Liver (tissue), 3 donors: ENCODE measurements around the gene SH3D21.

ENCODE experiments used
- TF ChIP-seq, protein P1 (sequence below): IDR thresholded peaks from 2 replicates; pipeline ENCODE4 v1.6.1; 2016; ENCODE audit warnings: antibody characterized with exemption
- TF ChIP-seq, protein P2 (sequence below): fragments of 150-350 bp; IDR thresholded peaks from 2 replicates; pipeline ENCODE4 v1.5.1; 2017; ENCODE audit warnings: improper control_type of control experiment, low read depth, low read length; ENCODE audit not compliant: missing input control
- donor health status: healthy.
- donor health status: healthy.

DNA sequence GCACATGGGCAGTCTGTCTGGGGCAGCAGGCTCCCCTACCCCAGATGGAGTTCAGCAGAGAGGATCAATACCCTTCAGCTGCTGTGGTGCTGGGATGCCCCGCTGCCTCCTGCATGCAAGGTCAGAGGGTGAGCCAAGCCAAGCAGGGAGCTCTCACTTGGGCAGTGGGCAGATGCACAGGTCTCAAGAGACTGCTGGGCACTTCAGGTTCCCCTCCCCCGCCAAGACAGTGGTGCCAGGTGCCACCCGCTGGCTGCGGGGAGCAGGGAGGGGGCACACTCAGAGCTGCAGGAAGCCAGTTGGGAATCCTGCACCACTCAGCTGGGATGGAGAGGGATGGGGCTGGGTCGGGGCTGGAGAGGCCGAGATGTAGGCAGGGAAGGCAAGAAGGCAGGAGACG is 33.0 kb downstream of the SH3D21 start:
- TF ChIP-seq, protein P1, sequence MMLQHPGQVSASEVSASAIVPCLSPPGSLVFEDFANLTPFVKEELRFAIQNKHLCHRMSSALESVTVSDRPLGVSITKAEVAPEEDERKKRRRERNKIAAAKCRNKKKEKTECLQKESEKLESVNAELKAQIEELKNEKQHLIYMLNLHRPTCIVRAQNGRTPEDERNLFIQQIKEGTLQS = no peak
- TF ChIP-seq, protein P2, sequence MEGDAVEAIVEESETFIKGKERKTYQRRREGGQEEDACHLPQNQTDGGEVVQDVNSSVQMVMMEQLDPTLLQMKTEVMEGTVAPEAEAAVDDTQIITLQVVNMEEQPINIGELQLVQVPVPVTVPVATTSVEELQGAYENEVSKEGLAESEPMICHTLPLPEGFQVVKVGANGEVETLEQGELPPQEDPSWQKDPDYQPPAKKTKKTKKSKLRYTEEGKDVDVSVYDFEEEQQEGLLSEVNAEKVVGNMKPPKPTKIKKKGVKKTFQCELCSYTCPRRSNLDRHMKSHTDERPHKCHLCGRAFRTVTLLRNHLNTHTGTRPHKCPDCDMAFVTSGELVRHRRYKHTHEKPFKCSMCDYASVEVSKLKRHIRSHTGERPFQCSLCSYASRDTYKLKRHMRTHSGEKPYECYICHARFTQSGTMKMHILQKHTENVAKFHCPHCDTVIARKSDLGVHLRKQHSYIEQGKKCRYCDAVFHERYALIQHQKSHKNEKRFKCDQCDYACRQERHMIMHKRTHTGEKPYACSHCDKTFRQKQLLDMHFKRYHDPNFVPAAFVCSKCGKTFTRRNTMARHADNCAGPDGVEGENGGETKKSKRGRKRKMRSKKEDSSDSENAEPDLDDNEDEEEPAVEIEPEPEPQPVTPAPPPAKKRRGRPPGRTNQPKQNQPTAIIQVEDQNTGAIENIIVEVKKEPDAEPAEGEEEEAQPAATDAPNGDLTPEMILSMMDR = no peak
